Stimulated activated CD8-positive, alpha-beta memory T cell treated with anti-CD3 and anti-CD28 coated beads, Interleukin-12 subunit alpha, Interleukin-12 subunit beta, amount 100 ng/mL, for 4 hours (primary cell): ENCODE results near the gene CDH12.
"Not testable (repeated sequence)": the region's sequence is repeated elsewhere in the genome, so short reads cannot be mapped to it uniquely, and the experiment has no call there.

Experiments
- DNase-seq: peaks from one replicate; pipeline ENCODE4 v3.0.0-alpha.2; 2020; ENCODE audit warnings: low read depth

CDH12 gene

GRCh38 chr5:22151801-22152200 is 701.3 kb downstream of the CDH12 start:
- DNase-seq, result not testable (repeated sequence)

DNA sequence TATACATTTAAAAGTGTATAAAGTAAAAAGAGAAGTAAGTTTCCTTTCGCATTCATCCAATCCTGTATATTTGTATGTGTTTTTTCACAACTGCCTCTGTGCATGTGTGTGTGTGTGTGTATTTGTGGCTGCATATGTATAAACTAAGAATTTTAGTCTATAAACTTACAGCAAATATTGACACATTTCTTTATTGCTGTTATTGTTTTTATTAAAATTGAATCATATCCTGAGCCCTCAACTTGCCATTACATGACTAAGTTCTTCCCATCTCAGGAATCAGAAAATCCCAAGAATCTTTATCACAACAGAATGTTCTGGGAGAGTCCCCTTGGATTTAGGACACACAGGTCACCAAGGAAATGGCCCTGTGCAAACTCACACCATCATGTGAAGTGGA is 712.7 kb downstream of the CDH12 start:
- not testable (repeated sequence) for DNase-seq

DNA sequence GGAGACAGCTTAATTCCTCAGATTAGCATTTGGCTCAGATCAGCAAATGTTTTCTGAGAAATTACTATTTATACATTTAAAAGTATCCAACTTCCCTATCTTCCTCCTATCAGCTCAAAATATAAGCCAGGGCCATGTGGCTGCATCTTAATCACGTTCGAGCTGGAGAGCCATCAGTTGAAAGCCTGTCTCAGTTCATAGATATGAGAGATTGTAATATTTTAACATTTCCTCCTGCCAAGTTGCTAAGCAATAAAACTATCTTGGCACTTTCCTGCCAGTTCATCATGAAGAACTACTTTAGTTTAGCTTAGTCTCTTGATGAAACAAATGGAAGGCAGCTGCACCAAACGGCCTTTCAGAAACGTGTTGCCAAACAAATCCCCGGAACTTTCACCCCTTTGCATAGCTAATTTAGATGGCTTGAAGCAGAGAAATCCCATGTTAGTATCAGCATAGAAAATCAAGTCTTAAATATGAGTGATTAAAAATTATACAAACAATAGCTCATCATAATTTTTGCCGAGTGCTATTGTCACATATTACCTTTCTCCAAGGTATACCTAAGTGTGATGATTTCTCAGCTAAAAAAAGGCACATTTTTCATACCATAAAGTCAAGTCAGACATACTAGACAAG is 713.4 kb downstream of the CDH12 start:
- DNase-seq, result not testable (repeated sequence)

- no peak for DNase-seq
Measured at GRCh38 chr5:22111320-22111719, 741.8 kb downstream of the CDH12 start.

DNA sequence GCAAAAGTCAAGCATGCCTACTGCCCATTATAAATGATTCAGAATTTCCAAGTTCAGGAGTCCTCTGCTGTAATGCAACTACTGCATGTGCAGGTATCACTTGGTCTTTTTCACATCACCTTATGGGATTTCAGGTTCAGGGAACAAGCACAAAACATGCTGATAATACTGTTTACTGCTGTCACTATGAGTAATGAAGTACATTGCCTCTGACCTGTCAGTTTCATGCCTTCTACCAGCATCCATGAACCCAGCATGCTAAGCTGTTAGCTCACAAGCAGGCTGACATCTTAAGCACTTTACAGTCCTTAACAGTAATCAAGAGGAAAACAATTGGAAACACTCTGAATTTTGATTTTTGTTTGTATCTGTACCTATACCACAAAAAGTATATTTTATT is 743.8 kb downstream of the CDH12 start:
- DNase-seq, result no peak

- no peak for DNase-seq
Measured at GRCh38 chr5:22108545-22108944, 744.6 kb downstream of the CDH12 start.

- no peak for DNase-seq
Measured at GRCh38 chr5:22102823-22103359, 750.3 kb downstream of the CDH12 start.

DNA sequence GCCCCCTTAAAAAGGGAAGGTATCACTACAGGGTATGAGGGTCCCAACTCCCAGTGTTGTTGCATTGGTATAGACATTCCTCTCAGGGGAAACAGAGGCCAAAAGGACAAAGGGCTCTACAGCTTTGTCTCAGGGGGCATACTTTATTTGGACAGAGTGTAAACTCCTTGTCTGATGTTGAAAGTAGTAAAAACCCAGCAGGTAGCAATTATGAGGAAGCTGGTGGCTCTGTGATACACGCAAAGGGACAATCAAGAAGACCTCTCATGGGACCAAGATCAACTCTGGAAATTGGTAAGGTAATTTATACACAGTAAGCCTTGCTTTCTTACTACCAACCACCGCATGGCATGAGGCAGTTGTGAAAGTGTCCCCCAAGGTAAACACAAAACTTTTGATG is 764.6 kb downstream of the CDH12 start:
- no peak for DNase-seq

- DNase-seq, result no peak
Measured at GRCh38 chr5:22079566-22079965, 773.6 kb downstream of the CDH12 start.

DNA sequence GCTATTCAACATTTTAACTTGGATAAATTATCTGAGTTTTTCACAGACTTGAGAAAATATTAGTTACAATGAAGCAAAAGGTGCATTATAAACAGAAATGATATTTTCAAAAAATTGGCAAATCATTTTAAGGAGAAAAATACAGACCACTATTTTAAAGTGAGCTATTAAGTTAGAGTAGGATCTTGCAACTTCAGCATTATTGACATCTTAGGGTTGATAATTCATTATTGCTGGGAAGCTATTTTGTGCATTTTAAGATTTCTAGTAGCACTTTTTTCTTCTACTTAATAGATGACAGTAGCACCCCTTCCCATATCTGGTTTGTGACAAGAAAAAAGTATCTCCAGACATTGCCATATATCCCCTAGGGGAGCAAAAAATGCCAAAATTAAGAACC is 774.1 kb downstream of the CDH12 start:
- no peak for DNase-seq

- DNase-seq, result no peak
Measured at GRCh38 chr5:22076586-22076985, 776.6 kb downstream of the CDH12 start.

- no peak for DNase-seq
Measured at GRCh38 chr5:22070186-22070728, 782.9 kb downstream of the CDH12 start.

GRCh38 chr5:22063717-22064116 is 789.4 kb downstream of the CDH12 start:
- DNase-seq, result no peak

- DNase-seq, result no peak
Measured at GRCh38 chr5:22058620-22059019, 794.5 kb downstream of the CDH12 start.

- no peak for DNase-seq
Measured at GRCh38 chr5:22057012-22057411, 796.1 kb downstream of the CDH12 start.

DNA sequence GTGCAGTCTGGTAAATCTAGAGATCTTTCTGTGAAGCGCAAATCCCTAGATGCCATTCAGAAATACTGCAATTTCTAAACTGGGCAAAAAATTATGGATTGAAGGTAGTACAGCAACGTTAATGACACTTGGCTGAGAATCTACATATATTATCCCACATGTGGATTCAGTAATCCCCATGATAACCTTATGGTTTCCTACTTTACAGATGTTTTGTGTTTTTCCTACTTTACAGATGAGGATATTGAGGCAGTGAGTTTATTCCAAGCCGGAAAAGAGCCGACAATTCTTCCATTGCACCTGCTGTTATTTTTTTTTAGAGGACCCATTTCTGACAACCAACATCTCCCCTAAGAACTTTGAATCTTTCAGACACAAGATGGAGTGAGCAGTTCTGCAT is 796.5 kb downstream of the CDH12 start:
- DNase-seq, result no peak

DNA sequence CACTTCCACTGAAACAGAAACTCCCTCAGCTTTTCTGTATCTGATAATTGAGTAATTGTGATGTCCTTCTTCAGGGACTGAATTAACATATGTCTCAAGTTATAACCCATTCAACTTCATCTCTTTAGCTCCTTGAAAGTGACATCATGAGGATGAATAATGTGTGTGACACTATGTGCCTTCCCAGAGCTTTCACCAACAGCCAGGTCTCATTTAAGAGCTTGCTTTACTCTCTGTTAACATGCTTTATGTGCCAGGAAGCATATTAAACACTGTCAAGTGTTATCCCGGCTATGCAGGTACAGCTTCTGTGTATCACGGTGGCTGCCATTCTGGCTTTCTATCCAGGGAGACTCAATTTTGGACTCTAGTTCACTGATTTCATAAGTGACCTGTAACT is 799.9 kb downstream of the CDH12 start:
- DNase-seq, result no peak

- no peak for DNase-seq
Measured at GRCh38 chr5:22051881-22052280, 801.3 kb downstream of the CDH12 start.

- no peak for DNase-seq
Measured at GRCh38 chr5:22050931-22051330, 802.2 kb downstream of the CDH12 start.

DNA sequence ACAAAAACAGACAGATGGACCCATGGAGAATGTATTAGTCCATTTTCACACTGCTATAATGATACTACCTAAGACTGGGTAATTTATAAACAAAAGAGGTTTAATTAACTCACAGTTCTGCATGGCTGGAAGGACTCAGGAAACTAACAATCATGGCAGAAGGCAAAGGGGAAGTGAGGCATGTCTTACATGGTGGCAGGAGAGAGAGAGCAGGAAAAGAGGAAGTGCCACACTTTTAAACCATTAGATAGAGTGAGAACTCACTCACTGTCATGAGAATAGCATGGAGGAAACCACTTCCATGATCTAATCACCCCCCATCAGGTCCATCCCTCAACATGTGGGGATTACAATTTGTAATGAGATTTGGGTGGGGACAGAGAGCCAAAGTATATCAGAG is 808.9 kb downstream of the CDH12 start:
- DNase-seq, result no peak

DNA sequence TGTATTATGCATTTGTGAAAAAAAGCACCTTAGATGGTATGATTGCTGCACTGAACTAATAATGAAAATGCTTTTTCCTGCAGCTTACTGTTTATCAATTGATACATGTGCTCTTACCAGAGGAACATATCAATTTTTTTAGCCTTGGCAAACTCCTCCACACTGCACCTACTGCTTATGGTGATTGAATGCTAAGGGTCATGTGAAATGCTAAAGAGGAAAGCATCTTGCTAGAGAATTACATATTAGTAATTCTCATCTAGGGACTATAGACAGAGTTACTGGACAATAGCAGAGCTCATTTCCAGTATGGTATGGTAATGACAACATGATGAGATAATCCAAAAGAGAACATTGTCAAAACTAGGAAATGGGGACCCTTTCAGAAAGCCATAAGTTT is 817.1 kb downstream of the CDH12 start:
- no peak for DNase-seq

DNA sequence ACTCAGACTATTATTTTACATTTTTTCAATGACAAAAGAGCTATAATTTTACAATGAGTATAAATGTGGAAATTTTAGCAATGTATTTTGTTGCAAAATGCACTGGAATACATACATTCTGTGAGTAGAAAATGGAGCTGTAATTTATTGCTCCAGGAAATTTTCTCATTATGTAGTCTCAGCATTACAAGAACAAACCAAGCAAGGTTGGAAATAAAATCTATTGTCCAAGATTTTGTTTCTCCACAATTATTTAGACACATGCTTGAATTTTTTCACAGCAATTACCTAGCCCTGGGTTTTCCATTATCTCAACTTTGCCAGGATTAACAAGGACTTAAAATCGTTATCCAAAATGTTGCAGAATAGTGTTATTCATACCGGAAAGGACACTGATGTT is 820.1 kb downstream of the CDH12 start:
- no peak for DNase-seq

GRCh38 chr5:22023784-22024183 is 829.4 kb downstream of the CDH12 start:
- DNase-seq, result no peak

DNA sequence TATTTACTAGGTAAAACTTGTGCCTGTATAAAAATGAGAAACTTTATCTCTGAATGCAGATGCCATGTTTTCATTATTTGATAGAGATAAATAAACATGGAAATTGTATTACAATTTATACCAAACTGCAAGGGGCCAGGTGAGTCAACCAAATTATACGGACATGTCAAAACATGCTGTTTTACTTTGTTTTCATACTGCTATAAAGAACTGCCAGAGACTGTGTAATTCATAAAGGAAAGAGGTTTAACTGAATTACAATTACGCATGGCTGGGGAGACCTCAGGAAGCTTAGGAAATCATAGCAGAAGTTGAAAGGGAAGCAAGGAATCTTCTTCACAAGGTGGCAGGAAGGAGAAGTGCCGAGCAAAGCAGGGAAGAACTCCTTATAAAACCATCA is 840.3 kb downstream of the CDH12 start:
- DNase-seq, result not testable (repeated sequence)
